ENCODE measurements around the gene NFATC4.
A peak's percentile ranks its signal among the peaks of the same experiment; 100 is the strongest.

The NFATC4 gene

GRCh38 chr14:24398653-24399446 is 30.9 kb downstream of the NFATC4 start, which contains the start of gene NYNRIN:
Gene NYNRIN (plus strand): TSS chr14:24399003. CDS start chr14:24399247, 244 bp downstream.
- no peak within 1 kb of the TSS for H3K27ac ChIP-seq (ENCODE audit: low read depth, low read length, poor library complexity, severe bottlenecking)
- no peaks in the 10 kb centered on the region for H4K20me1 ChIP-seq (ENCODE audit: insufficient read depth, low read length)
- H3K36me3 ChIP-seq (ENCODE audit: insufficient read depth, low read length): no peaks in the 10 kb centered on the region
- H3K4me2 ChIP-seq (ENCODE audit: low read length): peak within 1 kb of the TSS; percentile 82
- H3K79me2 ChIP-seq (ENCODE audit: insufficient read depth, low read length): no peaks in the 10 kb centered on the region
- peaks cover 17% of the 10 kb centered on the region for H3K4me1 ChIP-seq (ENCODE audit: insufficient read depth, low read length, severe bottlenecking)
- no peaks in the 10 kb centered on the region for H3F3A ChIP-seq (ENCODE audit: insufficient read depth, low read length)
- no peaks in the 10 kb centered on the region for H3K27me3 ChIP-seq (ENCODE audit: insufficient read depth, low read length)
- no peaks in the 10 kb centered on the region for H3K9me2 ChIP-seq (ENCODE audit: low read depth, low read length)
- no peak for TF ChIP-seq CTCF (IDR thresholded peaks at IDR 0.05; ENCODE audit: low read length)
- no peak for TF ChIP-seq EZH2 (IDR thresholded peaks at IDR 0.05; ENCODE audit: borderline replicate concordance, low read length)
- H3K9ac ChIP-seq (ENCODE audit: low read length): peak within 1 kb of the TSS; percentile 53; the same call in 1 of the 2 replicates
- no peak within 1 kb of the TSS for H2AFZ ChIP-seq (ENCODE audit: low read length)
- peak within 1 kb of the TSS; percentile 63 for H3K4me3 ChIP-seq (ENCODE audit: low read depth, low read length, poor library complexity, severe bottlenecking)
- no peaks in the 10 kb centered on the region for H3K9me3 ChIP-seq (ENCODE audit: low read length)

- Histone ChIP-seq H3K79me2 (ENCODE audit: insufficient read depth, low read length) (no peaks in the 10 kb centered on the region), H3K9ac (ENCODE audit: low read length) (peak overlapping the region; percentile 53; the same call in 1 of the 2 replicates), H3K9me3 (ENCODE audit: low read length) (no peaks in the 10 kb centered on the region), H3K36me3 (ENCODE audit: insufficient read depth, low read length) (no peaks in the 10 kb centered on the region), H2AFZ (ENCODE audit: low read length) (no peak overlapping the region), H3K27ac (ENCODE audit: low read depth, low read length, poor library complexity, severe bottlenecking) (no peak overlapping the region), H3K27me3 (ENCODE audit: insufficient read depth, low read length) (no peaks in the 10 kb centered on the region), H3K4me1 (ENCODE audit: insufficient read depth, low read length, severe bottlenecking) (peaks cover 12% of the 10 kb centered on the region), H4K20me1 (ENCODE audit: insufficient read depth, low read length) (no peaks in the 10 kb centered on the region), H3K4me3 (ENCODE audit: low read depth, low read length, poor library complexity, severe bottlenecking) (peak overlapping the region; percentile 63), H3K9me2 (ENCODE audit: low read depth, low read length) (no peaks in the 10 kb centered on the region), H3K4me2 (ENCODE audit: low read length) (peak overlapping the region; percentile 82), H3F3A (ENCODE audit: insufficient read depth, low read length) (no peaks in the 10 kb centered on the region)
- TF ChIP-seq EZH2 (IDR thresholded peaks at IDR 0.05; ENCODE audit: borderline replicate concordance, low read length) (no peak), CTCF (IDR thresholded peaks at IDR 0.05; ENCODE audit: low read length) (no peak)
Observed at GRCh38 chr14:24399447-24399822, 31.5 kb downstream of the NFATC4 start.

GRCh38 chr14:24399999-24400718 is 32.2 kb downstream of the NFATC4 start:
- Histone ChIP-seq H3K9me2 (ENCODE audit: low read depth, low read length) (no peaks in the 10 kb centered on the region), H3K79me2 (ENCODE audit: insufficient read depth, low read length) (no peaks in the 10 kb centered on the region), H4K20me1 (ENCODE audit: insufficient read depth, low read length) (no peaks in the 10 kb centered on the region), H3K9ac (ENCODE audit: low read length) (no peak overlapping the region; the same call in 1 of the 2 replicates), H3F3A (ENCODE audit: insufficient read depth, low read length) (no peaks in the 10 kb centered on the region), H3K27me3 (ENCODE audit: insufficient read depth, low read length) (no peaks in the 10 kb centered on the region), H3K4me2 (ENCODE audit: low read length) (peak overlapping the region; percentile 82; the same call in 1 of the 2 replicates), H2AFZ (ENCODE audit: low read length) (no peak overlapping the region), H3K4me1 (ENCODE audit: insufficient read depth, low read length, severe bottlenecking) (peaks cover 12% of the 10 kb centered on the region), H3K27ac (ENCODE audit: low read depth, low read length, poor library complexity, severe bottlenecking) (no peak overlapping the region), H3K36me3 (ENCODE audit: insufficient read depth, low read length) (no peaks in the 10 kb centered on the region), H3K4me3 (ENCODE audit: low read depth, low read length, poor library complexity, severe bottlenecking) (peak overlapping the region; percentile 63), H3K9me3 (ENCODE audit: low read length) (no peaks in the 10 kb centered on the region)
- no peak for TF ChIP-seq EZH2 (IDR thresholded peaks at IDR 0.05; ENCODE audit: borderline replicate concordance, low read length)
- TF ChIP-seq CTCF (IDR thresholded peaks at IDR 0.05; ENCODE audit: low read length): no peak
